ENCODE results near the gene MYCBP.

GRCh38 chr1:38858833-38859560 is 14.2 kb downstream of the MYCBP start:
- TF ChIP-seq CTCF (conservative IDR thresholded peaks at IDR 0.05; ENCODE audit: low read depth in 2 of 2) (no peak), ZNF331 (CRISPR knock-in tag; IDR thresholded peaks at IDR 0.05; ENCODE audit: low read depth) (no peak), EZH2 (IDR thresholded peaks at IDR 0.05; ENCODE audit: low read depth, unreplicated experiment) (no peak), JUNB (IDR thresholded peaks at IDR 0.05; ENCODE audit: unreplicated experiment) (no peak)
- TF ChIP-seq, protein P1, sequence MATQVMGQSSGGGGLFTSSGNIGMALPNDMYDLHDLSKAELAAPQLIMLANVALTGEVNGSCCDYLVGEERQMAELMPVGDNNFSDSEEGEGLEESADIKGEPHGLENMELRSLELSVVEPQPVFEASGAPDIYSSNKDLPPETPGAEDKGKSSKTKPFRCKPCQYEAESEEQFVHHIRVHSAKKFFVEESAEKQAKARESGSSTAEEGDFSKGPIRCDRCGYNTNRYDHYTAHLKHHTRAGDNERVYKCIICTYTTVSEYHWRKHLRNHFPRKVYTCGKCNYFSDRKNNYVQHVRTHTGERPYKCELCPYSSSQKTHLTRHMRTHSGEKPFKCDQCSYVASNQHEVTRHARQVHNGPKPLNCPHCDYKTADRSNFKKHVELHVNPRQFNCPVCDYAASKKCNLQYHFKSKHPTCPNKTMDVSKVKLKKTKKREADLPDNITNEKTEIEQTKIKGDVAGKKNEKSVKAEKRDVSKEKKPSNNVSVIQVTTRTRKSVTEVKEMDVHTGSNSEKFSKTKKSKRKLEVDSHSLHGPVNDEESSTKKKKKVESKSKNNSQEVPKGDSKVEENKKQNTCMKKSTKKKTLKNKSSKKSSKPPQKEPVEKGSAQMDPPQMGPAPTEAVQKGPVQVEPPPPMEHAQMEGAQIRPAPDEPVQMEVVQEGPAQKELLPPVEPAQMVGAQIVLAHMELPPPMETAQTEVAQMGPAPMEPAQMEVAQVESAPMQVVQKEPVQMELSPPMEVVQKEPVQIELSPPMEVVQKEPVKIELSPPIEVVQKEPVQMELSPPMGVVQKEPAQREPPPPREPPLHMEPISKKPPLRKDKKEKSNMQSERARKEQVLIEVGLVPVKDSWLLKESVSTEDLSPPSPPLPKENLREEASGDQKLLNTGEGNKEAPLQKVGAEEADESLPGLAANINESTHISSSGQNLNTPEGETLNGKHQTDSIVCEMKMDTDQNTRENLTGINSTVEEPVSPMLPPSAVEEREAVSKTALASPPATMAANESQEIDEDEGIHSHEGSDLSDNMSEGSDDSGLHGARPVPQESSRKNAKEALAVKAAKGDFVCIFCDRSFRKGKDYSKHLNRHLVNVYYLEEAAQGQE (IDR thresholded peaks at IDR 0.05; ENCODE audit: unreplicated experiment), result no peak

All from GM23338 (cell line).